Lower leg skin (tissue), 4 donors: ENCODE results near the gene ZBED4. TPM values are rescaled to one million over a fixed set of nuclear protein-coding genes. Genes with fewer than 3 reads are reported as not detected.

Experiments
- DNase-seq, 2 donors: peaks; one replicate each; pipeline ENCODE4 v3.0.0-alpha.2; 2019; ENCODE audit warnings: low spot score in 2 of 2
- H3K4me3 ChIP-seq: fragments of 200-600 bp; sonication (generic); 2 replicates; pipeline ENCODE4 v1.5.1; 2017; ENCODE audit warnings: mild to moderate bottlenecking, low read depth; ENCODE audit not compliant: poor library complexity, severe bottlenecking
- CTCF ChIP-seq, 3 donors: fragments of 450-650 bp; IDR thresholded peaks; one replicate each; pipeline ENCODE4 v1.5.1; 2016; ENCODE audit warnings: antibody characterized with exemption in 3 of 3, mild to moderate bottlenecking in 3 of 3, moderate library complexity in 2 of 3
- POLR2A ChIP-seq, 2 donors: fragments of 450-650 bp; IDR thresholded peaks; one replicate each; pipeline ENCODE4 v1.6.1; 2016 to 2017; ENCODE audit warnings: antibody characterized with exemption in 2 of 2, mild to moderate bottlenecking in 1 of 2, moderate library complexity in 1 of 2
- WGBS, 2 donors: methylation state at CpG; one replicate each; pipeline ENCODE4 v1.1.5; 2018; 5-methylcytosine and 5-hydroxymethylcytosine counted together
- intact Hi-C: fragments of 100-400 bp; cut with DNase I; formaldehyde crosslinking; loops from one replicate; pipeline ENCODE4 v1.15.0; 2023; ENCODE audit warnings: low total_unique reads
- total RNA-seq, 4 donors: library from RNA; depleted of rRNA; stranded (reverse); fragments of >200 nt; gene quantifications; one replicate each; pipeline ENCODE4 v1.1.0, GENCODE V29; 2016

ZBED4 gene
- total RNA-seq, 4 donors from 2014 or later = 8.6 to 11.6 (median 9.6) TPM

GRCh38 chr22:49933236-49934159, 79.9 kb downstream of the ZBED4 start:
- peak in 1 of 2 donors; percentile 96 for DNase-seq
- intact Hi-C loops = loop anchor here (10.0 kb wide), 1 partner anchor 251 kb away; the partner anchor contains the start of gene TRABD
- no peak overlapping the region for H3K4me3 ChIP-seq

GRCh38 chr22:49934160-49934890, 80.7 kb downstream of the ZBED4 start:
- H3K4me3 ChIP-seq = peak overlapping the region; percentile 28
- TF ChIP-seq CTCF (IDR thresholded peaks at IDR 0.05) (no peak), POLR2A (IDR thresholded peaks at IDR 0.05) (no peak)
- 39 to 41% methylated on average over 19 to 21 of the region's 24 CpGs for WGBS, 2 donors
- no peak for DNase-seq
- intact Hi-C loops = loop anchor here (10.0 kb wide), 1 partner anchor 250 kb away; the partner anchor contains the start of gene TRABD

More at GRCh38 chr22:49933236-49934159, 79.9 kb downstream of the ZBED4 start:
- TF ChIP-seq CTCF (IDR thresholded peaks at IDR 0.05) = no peak
- TF ChIP-seq POLR2A (IDR thresholded peaks at IDR 0.05) = no peak
- 63 to 77% methylated on average over 26 of the region's 27 CpGs for WGBS, 2 donors

GRCh38 chr22:49934891-49935557, 81.4 kb downstream of the ZBED4 start:
- H3K4me3 ChIP-seq = peak overlapping the region; percentile 28
- TF ChIP-seq POLR2A (IDR thresholded peaks at IDR 0.05) (no peak), CTCF (IDR thresholded peaks at IDR 0.05) (no peak)
- 2 to 16% methylated on average over 9 to 18 of the region's 56 CpGs for WGBS, 2 donors
- DNase-seq = peak; percentile 79 to 96
- intact Hi-C loops = loop anchor here (10.0 kb wide), 1 partner anchor 250 kb away; the partner anchor contains the start of gene TRABD

- intact Hi-C loops = loop anchor here (10.0 kb wide), 1 partner anchor 249 kb away; the partner anchor contains the start of gene TRABD
Observed at GRCh38 chr22:49935561-49935960, 81.9 kb downstream of the ZBED4 start.

More at GRCh38 chr22:49935561-49935960, 81.9 kb downstream of the ZBED4 start:
- no peak for TF ChIP-seq POLR2A (IDR thresholded peaks at IDR 0.05)
- no peak for TF ChIP-seq CTCF (IDR thresholded peaks at IDR 0.05)
- no peak overlapping the region for H3K4me3 ChIP-seq
- 0 to 17% methylated on average over 3 of the region's 16 CpGs for WGBS, 2 donors
- no peak for DNase-seq
